Erythroblast (primary cell): Measurements from ENCODE around the gene SPTLC2.

Source experiments
- GATA1 ChIP-seq: IDR thresholded peaks from 2 replicates; pipeline ENCODE4 v1.6.1; 2011; ENCODE audit warnings: low read depth, mild to moderate bottlenecking, control low read depth, low read length, moderate library complexity
- POLR2A ChIP-seq: IDR thresholded peaks from 2 replicates; pipeline ENCODE4 v1.6.1; 2011; ENCODE audit warnings: mild to moderate bottlenecking, low read length

- TF ChIP-seq POLR2A (no peak), GATA1 (no peak)
Observed at GRCh38 chr14:77469067-77469505, 147.4 kb downstream of the SPTLC2 start.
